ENCODE results near the gene PSG4.
"Not testable (repeated sequence)": the region's sequence is repeated elsewhere in the genome, so short reads cannot be mapped to it uniquely, and the experiment has no call there.

The PSG4 gene

GRCh38 chr19:43247243-43247880, 41.9 kb upstream of the PSG4 start:
- H2AFZ ChIP-seq (ENCODE audit: insufficient read depth, low read length, poor library complexity); H4K91ac ChIP-seq (ENCODE audit: low read depth, low read length); H2BK5ac ChIP-seq (ENCODE audit: low read depth, low read length, poor library complexity); H2BK120ac ChIP-seq (ENCODE audit: insufficient read depth, low read length, poor library complexity); H3K4me3 ChIP-seq (ENCODE audit: low read depth, low read length); DNase-seq; H3K23ac ChIP-seq (ENCODE audit: low read length); H4K8ac ChIP-seq (ENCODE audit: low read depth, low read length); H3K36me3 ChIP-seq (ENCODE audit: control insufficient read depth in 1 of 2, insufficient read depth in 2 of 2, low read length in 2 of 2); H4K12ac ChIP-seq (ENCODE audit: low read depth, low read length); H3K4me1 ChIP-seq (ENCODE audit: control insufficient read depth in 1 of 2, insufficient read depth in 2 of 2, low read length in 2 of 2); H3K18ac ChIP-seq (ENCODE audit: low read length); H3K9ac ChIP-seq (ENCODE audit: low read length); H2AK5ac ChIP-seq (ENCODE audit: low read length); H3K27ac ChIP-seq (ENCODE audit: low read depth, low read length); H2BK12ac ChIP-seq (ENCODE audit: low read length); H3K4me2 ChIP-seq (ENCODE audit: low read length); H3K4ac ChIP-seq (ENCODE audit: low read depth, low read length); H3K79me2 ChIP-seq (ENCODE audit: control insufficient read depth, insufficient read depth, low read length, poor library complexity); H3K79me1 ChIP-seq (ENCODE audit: low read length); H3K9me3 ChIP-seq (ENCODE audit: insufficient read depth, low read depth, low read length); H3K14ac ChIP-seq (ENCODE audit: low read length); H3K27me3 ChIP-seq (ENCODE audit: insufficient read depth, low read length): not testable (repeated sequence)
- WGBS (ENCODE audit: extremely low coverage, insufficient coverage, insufficient read length) = no CpG with 5 or more reads among the region's 13 CpGs

- no CpG with 5 or more reads among the region's 3 CpGs for WGBS (ENCODE audit: extremely low coverage, insufficient coverage, insufficient read length)
- H3K4ac ChIP-seq (ENCODE audit: low read depth, low read length); H3K18ac ChIP-seq (ENCODE audit: low read length); H2AK5ac ChIP-seq (ENCODE audit: low read length); H2BK5ac ChIP-seq (ENCODE audit: low read depth, low read length, poor library complexity); H3K23ac ChIP-seq (ENCODE audit: low read length); H3K79me1 ChIP-seq (ENCODE audit: low read length); H3K4me1 ChIP-seq (ENCODE audit: control insufficient read depth in 1 of 2, insufficient read depth in 2 of 2, low read length in 2 of 2); H3K9me3 ChIP-seq (ENCODE audit: insufficient read depth, low read depth, low read length); H3K9ac ChIP-seq (ENCODE audit: low read length); H2AFZ ChIP-seq (ENCODE audit: insufficient read depth, low read length, poor library complexity); H4K91ac ChIP-seq (ENCODE audit: low read depth, low read length); H3K14ac ChIP-seq (ENCODE audit: low read length); H3K27me3 ChIP-seq (ENCODE audit: insufficient read depth, low read length); H4K12ac ChIP-seq (ENCODE audit: low read depth, low read length); H2BK120ac ChIP-seq (ENCODE audit: insufficient read depth, low read length, poor library complexity); H3K4me2 ChIP-seq (ENCODE audit: low read length); H4K8ac ChIP-seq (ENCODE audit: low read depth, low read length); H3K4me3 ChIP-seq (ENCODE audit: low read depth, low read length); DNase-seq; H2BK12ac ChIP-seq (ENCODE audit: low read length); H3K36me3 ChIP-seq (ENCODE audit: control insufficient read depth in 1 of 2, insufficient read depth in 2 of 2, low read length in 2 of 2); H3K27ac ChIP-seq (ENCODE audit: low read depth, low read length); H3K79me2 ChIP-seq (ENCODE audit: control insufficient read depth, insufficient read depth, low read length, poor library complexity): not testable (repeated sequence)
Measured at GRCh38 chr19:43245848-43246247, 40.4 kb upstream of the PSG4 start.

GRCh38 chr19:43242211-43242610, 36.8 kb upstream of the PSG4 start:
- not testable (repeated sequence) for H4K12ac ChIP-seq (ENCODE audit: low read depth, low read length); DNase-seq; H3K79me1 ChIP-seq (ENCODE audit: low read length); H2BK120ac ChIP-seq (ENCODE audit: insufficient read depth, low read length, poor library complexity); H2AFZ ChIP-seq (ENCODE audit: insufficient read depth, low read length, poor library complexity); H3K27me3 ChIP-seq (ENCODE audit: insufficient read depth, low read length); H3K4me2 ChIP-seq (ENCODE audit: low read length); H3K4ac ChIP-seq (ENCODE audit: low read depth, low read length); H3K9me3 ChIP-seq (ENCODE audit: insufficient read depth, low read depth, low read length); H3K23ac ChIP-seq (ENCODE audit: low read length); H3K14ac ChIP-seq (ENCODE audit: low read length); H3K18ac ChIP-seq (ENCODE audit: low read length); H4K91ac ChIP-seq (ENCODE audit: low read depth, low read length); H3K4me3 ChIP-seq (ENCODE audit: low read depth, low read length); H2BK12ac ChIP-seq (ENCODE audit: low read length); H2AK5ac ChIP-seq (ENCODE audit: low read length); H4K8ac ChIP-seq (ENCODE audit: low read depth, low read length); H3K36me3 ChIP-seq (ENCODE audit: control insufficient read depth in 1 of 2, insufficient read depth in 2 of 2, low read length in 2 of 2); H3K4me1 ChIP-seq (ENCODE audit: control insufficient read depth in 1 of 2, insufficient read depth in 2 of 2, low read length in 2 of 2); H3K79me2 ChIP-seq (ENCODE audit: control insufficient read depth, insufficient read depth, low read length, poor library complexity); H2BK5ac ChIP-seq (ENCODE audit: low read depth, low read length, poor library complexity); H3K27ac ChIP-seq (ENCODE audit: low read depth, low read length); H3K9ac ChIP-seq (ENCODE audit: low read length)
- no CpG with 5 or more reads among the region's 2 CpGs for WGBS (ENCODE audit: extremely low coverage, insufficient coverage, insufficient read length)

GRCh38 chr19:43238213-43238612, 32.8 kb upstream of the PSG4 start:
- not testable (repeated sequence) for H3K4me1 ChIP-seq (ENCODE audit: control insufficient read depth in 1 of 2, insufficient read depth in 2 of 2, low read length in 2 of 2); H2BK120ac ChIP-seq (ENCODE audit: insufficient read depth, low read length, poor library complexity); H3K23ac ChIP-seq (ENCODE audit: low read length); H3K9ac ChIP-seq (ENCODE audit: low read length); H4K91ac ChIP-seq (ENCODE audit: low read depth, low read length); H4K12ac ChIP-seq (ENCODE audit: low read depth, low read length); H2BK12ac ChIP-seq (ENCODE audit: low read length); H3K79me2 ChIP-seq (ENCODE audit: control insufficient read depth, insufficient read depth, low read length, poor library complexity); DNase-seq; H3K4me2 ChIP-seq (ENCODE audit: low read length); H2BK5ac ChIP-seq (ENCODE audit: low read depth, low read length, poor library complexity); H3K14ac ChIP-seq (ENCODE audit: low read length); H3K18ac ChIP-seq (ENCODE audit: low read length); H3K36me3 ChIP-seq (ENCODE audit: control insufficient read depth in 1 of 2, insufficient read depth in 2 of 2, low read length in 2 of 2); H3K4me3 ChIP-seq (ENCODE audit: low read depth, low read length); H2AK5ac ChIP-seq (ENCODE audit: low read length); H3K27ac ChIP-seq (ENCODE audit: low read depth, low read length); H4K8ac ChIP-seq (ENCODE audit: low read depth, low read length); H3K9me3 ChIP-seq (ENCODE audit: insufficient read depth, low read depth, low read length); H3K4ac ChIP-seq (ENCODE audit: low read depth, low read length); H3K79me1 ChIP-seq (ENCODE audit: low read length); H3K27me3 ChIP-seq (ENCODE audit: insufficient read depth, low read length); H2AFZ ChIP-seq (ENCODE audit: insufficient read depth, low read length, poor library complexity)
- WGBS (ENCODE audit: extremely low coverage, insufficient coverage, insufficient read length) = no CpG with 5 or more reads among the region's 4 CpGs

Data from trophoblast cell (in vitro differentiated cells and primary cell).